PFSK-1 (cell line): ENCODE results near the gene FOXI2.

Source experiments
- FOXP2 ChIP-seq: optimal IDR thresholded peaks from 2 replicates; pipeline ENCODE3; 2011; ENCODE audit warnings: borderline replicate concordance, control low read depth, inconsistent platforms; ENCODE audit not compliant: insufficient read depth; ENCODE audit errors: extremely low read length, extremely low read depth
- POLR2AphosphoS5 ChIP-seq: IDR thresholded peaks from 2 replicates; pipeline ENCODE4 v1.6.1; 2012; ENCODE audit warnings: low read depth, mild to moderate bottlenecking, control low read depth, low read length, moderate library complexity
- REST ChIP-seq, 2 experiments: IDR thresholded peaks; 2 replicates each; pipeline versions ENCODE4 v1.6.1 to v1.8.0; 2011 to 2012; ENCODE audit warnings: low read depth in 2 of 2, low read length in 2 of 2, control low read depth in 1 of 2, inconsistent platforms in 1 of 2, mild to moderate bottlenecking in 1 of 2, moderate library complexity in 1 of 2; ENCODE audit not compliant: insufficient read depth in 1 of 2
- SIN3A ChIP-seq: IDR thresholded peaks from 2 replicates; pipeline ENCODE4 v1.6.1; 2012; ENCODE audit warnings: mild to moderate bottlenecking, low read length, moderate library complexity, borderline replicate concordance; ENCODE audit not compliant: insufficient read depth
- TAF1 ChIP-seq: IDR thresholded peaks from 2 replicates; pipeline ENCODE4 v1.6.1; 2012; ENCODE audit warnings: low read length, control low read depth, borderline replicate concordance; ENCODE audit not compliant: insufficient read depth

FOXI2 gene

GRCh38 chr10:127745861-127746260 is 8.9 kb downstream of the FOXI2 start:
- TF ChIP-seq POLR2AphosphoS5 (no peak), FOXP2 (no peak), TAF1 (no peak), SIN3A (no peak), REST (IDR thresholded peaks at IDR 0.05; ENCODE audit: insufficient read depth in 1 of 2, low read depth in 2 of 2, low read length in 2 of 2) (no peak)

DNA sequence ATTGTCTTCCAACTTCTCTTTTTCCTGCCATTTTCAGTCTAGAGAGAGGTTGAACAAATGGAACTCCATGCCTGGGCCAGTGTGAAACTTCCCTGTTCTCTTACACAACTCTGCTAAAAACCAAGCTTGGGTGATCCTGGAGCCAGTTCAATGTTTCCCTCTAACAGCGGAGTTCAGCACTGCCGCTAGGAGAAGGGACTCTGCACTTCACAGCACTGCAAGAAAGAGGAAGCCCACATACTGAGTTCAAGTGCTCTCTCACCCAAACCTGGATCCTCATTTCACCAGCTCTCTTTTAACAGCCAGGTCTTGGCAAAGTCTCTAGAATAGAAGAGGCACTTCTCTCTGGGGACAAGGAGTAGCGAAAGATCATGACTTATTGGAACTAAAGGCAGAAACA is 18.8 kb downstream of the FOXI2 start:
- TF ChIP-seq REST (IDR thresholded peaks at IDR 0.05; ENCODE audit: insufficient read depth in 1 of 2, low read depth in 2 of 2, low read length in 2 of 2): no peak
- no peak for TF ChIP-seq POLR2AphosphoS5
- no peak for TF ChIP-seq TAF1
- TF ChIP-seq FOXP2: no peak
- TF ChIP-seq SIN3A: no peak

DNA sequence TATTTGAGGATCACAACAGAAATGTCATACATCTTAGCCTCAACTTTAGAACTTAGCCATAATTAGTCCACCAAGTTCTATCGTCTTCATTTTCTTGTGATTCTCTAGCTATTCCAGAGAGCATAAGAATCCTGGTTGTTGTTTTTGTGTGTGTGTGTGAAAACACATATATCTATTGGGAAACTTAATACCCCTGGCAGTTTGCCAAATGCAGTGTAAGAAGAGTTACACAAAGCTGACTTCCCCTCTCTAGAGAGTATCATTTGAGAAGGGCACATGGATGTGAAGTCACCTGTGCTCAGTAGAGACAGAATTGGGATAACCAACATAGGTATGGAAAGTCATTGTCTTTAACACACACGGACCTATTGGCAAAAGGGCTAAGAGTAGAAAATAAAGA is 19.3 kb downstream of the FOXI2 start:
- TF ChIP-seq SIN3A (no peak), FOXP2 (no peak)

- no peak for TF ChIP-seq FOXP2
- no peak for TF ChIP-seq TAF1
- no peak for TF ChIP-seq POLR2AphosphoS5
- no peak for TF ChIP-seq REST (IDR thresholded peaks at IDR 0.05; ENCODE audit: insufficient read depth in 1 of 2, low read depth in 2 of 2, low read length in 2 of 2)
- no peak for TF ChIP-seq SIN3A
Measured at GRCh38 chr10:127757033-127757432, 20.0 kb downstream of the FOXI2 start.

DNA sequence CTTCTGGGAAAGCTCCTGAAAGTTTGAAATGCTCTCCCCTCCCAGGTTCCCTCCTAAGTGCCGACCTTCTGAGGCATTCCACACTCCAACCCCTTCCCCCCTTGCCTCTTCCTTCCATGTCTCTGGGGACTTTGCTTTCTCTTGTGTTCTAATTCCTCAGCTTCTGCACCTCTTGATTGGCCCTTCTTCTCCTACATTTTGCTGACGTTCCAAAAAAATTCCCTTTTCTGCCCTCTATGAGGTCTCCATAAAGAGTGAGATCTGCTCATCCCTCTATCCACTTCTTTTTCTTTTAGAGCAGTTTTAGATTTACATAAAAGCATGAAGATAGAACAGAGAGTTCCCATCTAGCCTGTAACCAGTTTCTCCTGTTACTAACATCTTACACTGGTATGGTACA is 22.3 kb downstream of the FOXI2 start:
- TF ChIP-seq SIN3A (no peak), POLR2AphosphoS5 (no peak), FOXP2 (no peak), REST (IDR thresholded peaks at IDR 0.05; ENCODE audit: insufficient read depth in 1 of 2, low read depth in 2 of 2, low read length in 2 of 2) (no peak), TAF1 (no peak)
